SK-N-SH (cell line): ENCODE data around the gene DNAJC24.

ENCODE experiments used
- CTCF ChIP-seq: fragments of 200-600 bp; sonication (generic); IDR thresholded peaks from 2 replicates; pipeline ENCODE4 v1.6.1; 2017; ENCODE audit warnings: antibody characterized with exemption, mild to moderate bottlenecking, moderate library complexity
- IRF3 ChIP-seq: fragments of 150-350 bp; IDR thresholded peaks from 2 replicates; pipeline ENCODE4 v1.6.1; 2016; ENCODE audit warnings: mild to moderate bottlenecking, low read depth, low read length
- POLR2AphosphoS5 ChIP-seq: IDR thresholded peaks from 2 replicates; pipeline ENCODE4 v1.6.1; 2012; ENCODE audit warnings: low read depth, low read length
- REST ChIP-seq: IDR thresholded peaks from 2 replicates; pipeline ENCODE4 v1.6.1; 2012; ENCODE audit warnings: mild to moderate bottlenecking, low read depth, low read length, moderate library complexity
- RFX5 ChIP-seq: IDR thresholded peaks from 2 replicates; pipeline ENCODE4 v1.6.1; 2012; ENCODE audit warnings: mild to moderate bottlenecking, improper control_type of control experiment, low read length
- TCF12 ChIP-seq: IDR thresholded peaks from 2 replicates; pipeline ENCODE4 v1.4.0; 2012
- USF1 ChIP-seq: IDR thresholded peaks from 2 replicates; pipeline ENCODE4 v1.4.0; 2012; ENCODE audit warnings: low read depth, borderline replicate concordance
- ZBTB33 ChIP-seq: IDR thresholded peaks from 2 replicates; pipeline ENCODE4 v1.4.0; 2012; ENCODE audit warnings: low read depth, borderline replicate concordance

GRCh38 chr11:31474083-31474482 is 104.4 kb downstream of the DNAJC24 start:
- TF ChIP-seq ZBTB33: no peak
- TF ChIP-seq TCF12: no peak
- TF ChIP-seq POLR2AphosphoS5: no peak
- no peak for TF ChIP-seq REST
- TF ChIP-seq CTCF: no peak
- no peak for TF ChIP-seq IRF3
- TF ChIP-seq RFX5: no peak
- no peak for TF ChIP-seq USF1
